Endothelial cell of umbilical vein (primary cell): Measurements from ENCODE around the gene TACR1. TPM values are rescaled to one million over a fixed set of nuclear protein-coding genes. Genes with fewer than 3 reads are reported as not detected.
"Not testable (repeated sequence)": the region's sequence is repeated elsewhere in the genome, so short reads cannot be mapped to it uniquely, and the experiment has no call there.

Experiments used
- BruUV-seq: library from RNA; stranded (reverse); fragments of 400-500 nt; replicated peaks from 2 replicates; lab custom pipeline; 2021; lab: Mats Ljungman, UMichigan
- CTCF ChIA-PET: fragments of 300-600, 350-600 bp; sonication (Branson Sonifier 250); formaldehyde crosslinking; loops from one replicate; lab custom pipeline; 2021; ENCODE audit warnings: antibody characterized with exemption, inconsistent platforms; lab: Charles Lee
- POLR2A ChIA-PET: fragments of 300-600, 350-600 bp; sonication (Branson Sonifier 250); formaldehyde crosslinking; loops from one replicate; lab custom pipeline; 2021; ENCODE audit warnings: antibody characterized with exemption, inconsistent platforms; lab: Charles Lee
- DNase-seq: peaks from one replicate; pipeline ENCODE4 v3.0.0-alpha.2; 2011; ENCODE audit warnings: low read depth, low spot score
- FAIRE-seq: peaks from 2 replicates; lab custom pipeline; 2011; peaks lifted over from hg19 to GRCh38; lab: Jason Lieb, UNC
- H2AFZ ChIP-seq: 2 replicates; pipeline ENCODE4 v1.6.0; 2012; ENCODE audit warnings: low read depth, low read length, control low read depth, inconsistent platforms
- H3K27ac ChIP-seq: 2 replicates; pipeline ENCODE4 v1.5.1; 2011; ENCODE audit warnings: low read depth, mild to moderate bottlenecking, control low read depth, low read length, moderate library complexity; ENCODE audit not compliant: insufficient read depth
- H3K27me3 ChIP-seq, 2 experiments: 2 replicates each; pipeline versions ENCODE4 v1.6.0 to v1.6.1; 2011; ENCODE audit warnings: low read length in 2 of 2, mixed read lengths in 1 of 2; ENCODE audit not compliant: control insufficient read depth in 2 of 2, insufficient read depth in 2 of 2
- H3K36me3 ChIP-seq, 2 experiments: 2 replicates in 1 of 2; 3 replicates in 1 of 2; pipeline ENCODE4 v1.5.1; 2011; ENCODE audit warnings: low read length in 2 of 2, mild to moderate bottlenecking in 1 of 2, moderate library complexity in 1 of 2; ENCODE audit not compliant: control insufficient read depth in 2 of 2, insufficient read depth in 2 of 2; ENCODE audit errors: extremely low read depth in 1 of 2
- H3K4me1 ChIP-seq: 3 replicates; pipeline ENCODE4 v1.5.1; 2011; ENCODE audit warnings: mild to moderate bottlenecking, low read length; ENCODE audit not compliant: control insufficient read depth, insufficient read depth; ENCODE audit errors: extremely low read depth
- H3K4me2 ChIP-seq: 2 replicates; pipeline ENCODE4 v1.6.1; 2011; ENCODE audit warnings: low read length, control low read depth, mixed read lengths; ENCODE audit not compliant: insufficient read depth
- H3K4me3 ChIP-seq, 3 experiments: fragments of 200-600 bp in 1 of 3; sonication (generic), shearing (Covaris generic) in 1 of 3; replicated peaks in 1 of 3; 2 replicates each; pipeline ENCODE4 v1.5.1; 2011 to 2016; ENCODE audit warnings: control low read depth in 3 of 3, low read length in 3 of 3, mild to moderate bottlenecking in 2 of 3, inconsistent platforms in 1 of 3, low read depth in 1 of 3, moderate library complexity in 1 of 3; ENCODE audit not compliant: insufficient read depth in 1 of 3
- H3K79me2 ChIP-seq: 2 replicates; pipeline ENCODE4 v1.6.0; 2012; ENCODE audit warnings: low read length, inconsistent platforms; ENCODE audit not compliant: control insufficient read depth, insufficient read depth
- H3K9ac ChIP-seq: replicated peaks from 2 replicates; pipeline ENCODE3; 2011; ENCODE audit warnings: low read length, control low read depth; ENCODE audit not compliant: insufficient read depth; ENCODE audit errors: extremely low read depth
- H3K9me1 ChIP-seq: replicated peaks from 3 replicates; pipeline ENCODE4 v1.6.0; 2011; ENCODE audit warnings: mild to moderate bottlenecking, low read length; ENCODE audit not compliant: control insufficient read depth, insufficient read depth; ENCODE audit errors: extremely low read depth
- H3K9me3 ChIP-seq: replicated peaks from 2 replicates; pipeline ENCODE4 v1.5.1; 2012; ENCODE audit warnings: low read length, inconsistent platforms; ENCODE audit not compliant: control insufficient read depth, insufficient read depth
- H4K20me1 ChIP-seq: replicated peaks from 2 replicates; pipeline ENCODE3; 2011; ENCODE audit warnings: mild to moderate bottlenecking, low read length; ENCODE audit not compliant: control insufficient read depth, insufficient read depth; ENCODE audit errors: extremely low read depth
- EZH2 ChIP-seq: IDR thresholded peaks from 2 replicates; pipeline ENCODE4 v1.6.1; 2012; ENCODE audit warnings: borderline replicate concordance, low read depth, mild to moderate bottlenecking, moderate library complexity, low read length, inconsistent platforms; ENCODE audit not compliant: severe bottlenecking
- FOS ChIP-seq: IDR thresholded peaks from 2 replicates; pipeline ENCODE4 v1.6.1; 2011; ENCODE audit warnings: mild to moderate bottlenecking, low read length, moderate library complexity, borderline replicate concordance; ENCODE audit not compliant: insufficient read depth
- GATA2 ChIP-seq: IDR thresholded peaks from 2 replicates; pipeline ENCODE4 v1.7.0; 2011; ENCODE audit warnings: low read depth, mild to moderate bottlenecking, moderate library complexity, mixed read lengths, low read length; ENCODE audit not compliant: insufficient read length, insufficient read depth
- JUN ChIP-seq: IDR thresholded peaks from 2 replicates; pipeline ENCODE4 v1.6.1; 2011; ENCODE audit warnings: borderline replicate concordance, low read depth; ENCODE audit not compliant: insufficient read length, insufficient read depth
- MYC ChIP-seq: IDR thresholded peaks from one replicate; pipeline ENCODE4 v1.6.1; 2011; ENCODE audit warnings: mild to moderate bottlenecking, low read depth, low read length
- POLR2A ChIP-seq: IDR thresholded peaks from 2 replicates; pipeline ENCODE4 v1.6.1; 2012; ENCODE audit warnings: low read depth, mild to moderate bottlenecking, control low read depth, low read length
- POLR2AphosphoS5 ChIP-seq: IDR thresholded peaks from 2 replicates; pipeline ENCODE4 v1.6.1; 2012; ENCODE audit warnings: low read depth, mild to moderate bottlenecking, control low read depth, low read length, moderate library complexity; ENCODE audit not compliant: insufficient read depth
- dilution Hi-C: fragments of 300-500 bp; cut with MboI; formaldehyde crosslinking; loops from one replicate; pipeline ENCODE4 v1.15.0; 2019; ENCODE audit warnings: low sequenced_read_pairs; ENCODE audit not compliant: extremely low pct_ligation_motif_present
- intact Hi-C: fragments of 100-400 bp; cut with micrococcal nuclease; formaldehyde crosslinking; loops from one replicate; pipeline ENCODE4 v1.10.0; 2022
- polyA plus RNA-seq, 4 experiments: library from polyadenylated mRNA; depleted of rRNA in 3 of 4; stranded (reverse) in 3 of 4; unstranded in 1 of 4; fragments of >200 nt; gene quantifications; 2 replicates each; pipeline versions ENCODE4 v1.2.1 to v1.2.3, GENCODE V29; 2011 to 2012; ENCODE audit warnings: missing spikeins in 1 of 4
- total RNA-seq: library from RNA; stranded (reverse); gene quantifications from 2 replicates; pipeline ENCODE4 v1.2.3, GENCODE V29; 2021
- TF ChIP-seq, protein P1 (sequence below): IDR thresholded peaks from 2 replicates; pipeline ENCODE4 v1.6.1; 2011; ENCODE audit not compliant: insufficient read depth, insufficient read length
- TF ChIP-seq, protein P2 (sequence below), 2 donors: IDR thresholded peaks; 1 replicate in 1 of 2; 2 replicates in 1 of 2; pipeline ENCODE4 v1.5.1; 2011; ENCODE audit warnings: low read length in 2 of 2, mild to moderate bottlenecking in 2 of 2, moderate library complexity in 2 of 2, control low read depth in 1 of 2, inconsistent platforms in 1 of 2, low read depth in 1 of 2; ENCODE audit not compliant: insufficient read depth in 1 of 2; ENCODE audit errors: extremely low read depth in 1 of 2

Gene TACR1
- total and polyA plus RNA-seq, 2 donors (not counting 3 experiments of a cell fraction or from before 2014, with no cell fraction given), result not detected

DNA sequence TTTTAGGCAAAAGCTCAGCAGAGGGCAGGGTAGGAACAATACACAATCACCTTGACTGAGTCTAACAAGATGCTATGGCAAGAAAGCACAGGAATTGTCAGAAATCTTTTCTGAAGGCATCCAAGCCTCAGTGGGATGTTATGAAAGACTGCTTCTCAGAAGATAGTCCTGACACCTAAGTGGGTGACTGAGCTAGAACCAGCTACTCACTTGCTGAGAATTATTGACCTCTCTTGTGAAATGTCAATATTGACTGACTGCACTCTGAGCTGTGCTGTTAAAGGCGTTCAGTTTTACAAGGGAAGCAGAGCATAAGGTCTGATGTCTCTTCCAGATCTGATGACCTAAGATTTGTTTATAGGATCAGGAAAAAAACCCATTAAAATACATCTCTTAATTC, 46.1 kb downstream of the TACR1 start:
- TF ChIP-seq EZH2 (no peak), MYC (no peak), FOS (no peak), JUN (no peak), GATA2 (no peak), POLR2AphosphoS5 (no peak), POLR2A (no peak)
- TF ChIP-seq, protein P1, sequence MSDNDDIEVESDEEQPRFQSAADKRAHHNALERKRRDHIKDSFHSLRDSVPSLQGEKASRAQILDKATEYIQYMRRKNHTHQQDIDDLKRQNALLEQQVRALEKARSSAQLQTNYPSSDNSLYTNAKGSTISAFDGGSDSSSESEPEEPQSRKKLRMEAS, result no peak
- TF ChIP-seq, protein P2, sequence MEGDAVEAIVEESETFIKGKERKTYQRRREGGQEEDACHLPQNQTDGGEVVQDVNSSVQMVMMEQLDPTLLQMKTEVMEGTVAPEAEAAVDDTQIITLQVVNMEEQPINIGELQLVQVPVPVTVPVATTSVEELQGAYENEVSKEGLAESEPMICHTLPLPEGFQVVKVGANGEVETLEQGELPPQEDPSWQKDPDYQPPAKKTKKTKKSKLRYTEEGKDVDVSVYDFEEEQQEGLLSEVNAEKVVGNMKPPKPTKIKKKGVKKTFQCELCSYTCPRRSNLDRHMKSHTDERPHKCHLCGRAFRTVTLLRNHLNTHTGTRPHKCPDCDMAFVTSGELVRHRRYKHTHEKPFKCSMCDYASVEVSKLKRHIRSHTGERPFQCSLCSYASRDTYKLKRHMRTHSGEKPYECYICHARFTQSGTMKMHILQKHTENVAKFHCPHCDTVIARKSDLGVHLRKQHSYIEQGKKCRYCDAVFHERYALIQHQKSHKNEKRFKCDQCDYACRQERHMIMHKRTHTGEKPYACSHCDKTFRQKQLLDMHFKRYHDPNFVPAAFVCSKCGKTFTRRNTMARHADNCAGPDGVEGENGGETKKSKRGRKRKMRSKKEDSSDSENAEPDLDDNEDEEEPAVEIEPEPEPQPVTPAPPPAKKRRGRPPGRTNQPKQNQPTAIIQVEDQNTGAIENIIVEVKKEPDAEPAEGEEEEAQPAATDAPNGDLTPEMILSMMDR (IDR thresholded peaks at IDR 0.05; ENCODE audit: extremely low read depth in 1 of 2, insufficient read depth in 1 of 2, low read depth in 1 of 2, low read length in 2 of 2), result no peak
- no peaks in the 10 kb centered on the region for H3K27me3 ChIP-seq
- no peak overlapping the region for H3K27ac ChIP-seq
- no peaks in the 10 kb centered on the region for H3K9me3 ChIP-seq
- no peak overlapping the region for H3K9ac ChIP-seq
- H3K9me1 ChIP-seq, result no peaks in the 10 kb centered on the region
- H3K4me2 ChIP-seq, result no peak overlapping the region
- BruUV-seq, result no TSS peak
- DNase-seq, result no peak
- dilution Hi-C loops, result no loop called here
- intact Hi-C loops, result no loop called here
- H3K36me3 ChIP-seq, result no peaks in the 10 kb centered on the region
- H3K79me2 ChIP-seq, result no peaks in the 10 kb centered on the region
- no peak for FAIRE-seq
- H3K4me3 ChIP-seq, result no peak overlapping the region
- CTCF ChIA-PET, result no interaction called here
- no peak overlapping the region for H2AFZ ChIP-seq
- no peaks in the 10 kb centered on the region for H4K20me1 ChIP-seq
- POLR2A ChIA-PET, result no interaction called here
- H3K4me1 ChIP-seq, result no peaks in the 10 kb centered on the region

DNA sequence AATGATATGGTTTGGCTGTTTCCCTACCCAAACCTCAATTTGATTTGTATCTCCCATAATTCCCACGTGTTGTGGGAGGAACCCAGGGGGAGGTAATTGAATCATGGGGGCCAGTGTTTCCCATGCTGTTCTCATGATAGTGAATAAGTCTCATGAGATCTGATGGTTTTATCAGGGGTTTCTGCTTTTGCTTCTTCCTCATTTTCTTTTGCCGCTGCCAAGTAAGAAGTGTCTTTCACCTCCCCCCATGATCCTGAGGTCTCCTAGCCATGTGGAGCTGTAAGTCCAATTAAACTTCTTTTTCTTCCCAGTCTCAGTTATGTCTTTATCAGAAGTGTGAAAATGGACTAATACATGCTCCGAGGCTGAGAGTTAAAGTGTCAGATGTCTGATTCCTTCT, 47.1 kb downstream of the TACR1 start:
- DNase-seq, H4K20me1 ChIP-seq, H3K27ac ChIP-seq, H3K9me3 ChIP-seq, H3K27me3 ChIP-seq, H3K4me1 ChIP-seq, H3K9ac ChIP-seq, intact Hi-C loops, H3K4me2 ChIP-seq, FAIRE-seq, BruUV-seq, POLR2A ChIA-PET, CTCF ChIA-PET, H3K36me3 ChIP-seq, H3K4me3 ChIP-seq, dilution Hi-C loops, H3K9me1 ChIP-seq, H2AFZ ChIP-seq, H3K79me2 ChIP-seq: not testable (repeated sequence)

DNA sequence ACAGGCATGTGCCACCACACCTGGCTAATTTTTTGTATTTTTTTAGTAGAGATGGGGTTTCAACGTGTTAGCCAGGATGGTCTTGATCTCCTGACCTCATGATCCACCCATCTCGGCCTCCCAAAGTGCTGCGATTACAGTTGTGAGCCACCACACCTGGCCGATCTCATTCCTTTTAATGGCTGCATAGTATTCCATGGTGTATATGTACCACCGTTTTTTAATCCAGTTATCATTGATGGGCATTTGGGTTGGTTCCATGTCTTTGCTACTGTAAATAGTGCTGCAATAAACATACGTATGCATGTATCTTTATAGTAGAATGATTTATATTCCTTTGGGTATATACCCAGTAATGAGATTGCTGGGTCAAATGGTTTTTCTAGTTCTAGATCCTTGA, 51.4 kb downstream of the TACR1 start:
- H2AFZ ChIP-seq, H3K9me3 ChIP-seq, POLR2A ChIA-PET, H3K4me3 ChIP-seq, H3K9ac ChIP-seq, H3K4me1 ChIP-seq, BruUV-seq, FAIRE-seq, H3K4me2 ChIP-seq, H3K9me1 ChIP-seq, H3K36me3 ChIP-seq, H4K20me1 ChIP-seq, dilution Hi-C loops, H3K79me2 ChIP-seq, intact Hi-C loops, H3K27ac ChIP-seq, DNase-seq, H3K27me3 ChIP-seq, CTCF ChIA-PET: not testable (repeated sequence)
